HG03175 (cell line): Measurements from ENCODE around the gene ERI2.

Experiments
- ATAC-seq: cut with Tn5 transposase; IDR thresholded peaks from one replicate; pipeline ENCODE4 v1.9.1; 2021; ENCODE audit warnings: mild to moderate bottlenecking, moderate library complexity; ENCODE audit not compliant: unreplicated experiment

The ERI2 gene

GRCh38 chr16:20806168-20807050 is at the start of gene ERI2, which contains the start of gene REXO5:
Gene ERI2 (minus strand): TSS chr16:20806472. CDS start chr16:20806430, 42 bp downstream.
Gene REXO5 (plus strand): TSS chr16:20806527. CDS start chr16:20806954, 427 bp downstream.
- ATAC-seq: peak; percentile 83

DNA sequence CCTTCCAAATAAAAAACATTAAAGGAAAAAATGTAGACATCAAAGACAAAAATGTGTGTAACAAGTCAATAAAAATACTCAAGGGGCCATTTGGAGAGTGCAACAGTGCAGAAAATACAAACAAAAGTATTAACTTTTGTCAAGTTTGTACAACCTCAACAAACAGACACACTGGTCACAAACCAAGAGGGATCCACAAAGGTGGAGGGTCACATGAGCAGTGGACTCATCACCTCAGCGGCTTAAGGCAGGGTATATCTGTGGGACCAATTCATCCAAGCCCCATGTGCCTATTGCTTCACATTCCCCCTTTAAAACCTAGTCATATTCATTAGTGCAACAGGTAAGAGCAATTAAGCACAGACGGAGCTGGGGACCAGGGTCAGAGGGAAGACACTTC is 48.7 kb upstream of the ERI2 start:
- ATAC-seq: no peak

GRCh38 chr16:20853981-20854620 is 47.8 kb upstream of the ERI2 start:
- ATAC-seq: no peak

DNA sequence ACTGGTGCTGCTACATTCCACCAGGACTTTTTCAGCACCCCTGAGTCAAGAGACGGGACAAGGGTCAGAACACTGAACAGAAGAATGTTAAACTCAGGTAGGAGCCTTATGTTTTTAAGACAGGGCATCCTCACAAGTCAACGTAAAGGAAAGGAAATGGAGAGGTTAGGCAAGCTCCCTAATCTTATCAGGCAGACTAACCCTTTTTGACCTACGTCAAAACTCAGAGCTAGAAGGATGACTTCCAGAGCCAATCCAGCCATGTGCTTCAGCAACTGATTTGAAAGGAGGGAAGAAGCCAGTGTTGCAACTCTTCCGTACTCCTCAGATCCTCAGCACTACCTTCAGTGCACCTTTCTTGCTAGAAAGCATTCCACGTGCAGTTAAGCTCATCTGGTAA is 46.9 kb upstream of the ERI2 start:
- ATAC-seq: no peak

DNA sequence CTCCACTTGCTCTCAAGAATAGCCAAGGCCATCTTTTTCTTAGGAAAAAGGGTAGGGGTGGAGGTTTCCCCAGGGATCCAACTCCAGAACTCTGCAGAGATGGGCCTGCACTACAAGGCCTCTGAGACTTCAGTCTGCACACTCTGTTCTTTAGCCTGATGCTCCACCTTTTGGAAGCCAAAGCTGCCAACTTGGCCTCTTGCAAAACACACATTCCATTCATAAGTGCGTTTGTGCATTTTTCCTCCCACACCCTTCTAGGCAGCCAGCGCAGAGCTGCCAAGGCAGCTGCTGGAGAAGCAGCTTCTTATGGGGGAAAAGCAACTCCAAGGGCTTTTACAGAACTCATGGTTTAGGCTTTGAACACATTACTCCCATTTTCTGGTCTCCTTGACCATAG is 45.3 kb upstream of the ERI2 start:
- ATAC-seq: no peak

DNA sequence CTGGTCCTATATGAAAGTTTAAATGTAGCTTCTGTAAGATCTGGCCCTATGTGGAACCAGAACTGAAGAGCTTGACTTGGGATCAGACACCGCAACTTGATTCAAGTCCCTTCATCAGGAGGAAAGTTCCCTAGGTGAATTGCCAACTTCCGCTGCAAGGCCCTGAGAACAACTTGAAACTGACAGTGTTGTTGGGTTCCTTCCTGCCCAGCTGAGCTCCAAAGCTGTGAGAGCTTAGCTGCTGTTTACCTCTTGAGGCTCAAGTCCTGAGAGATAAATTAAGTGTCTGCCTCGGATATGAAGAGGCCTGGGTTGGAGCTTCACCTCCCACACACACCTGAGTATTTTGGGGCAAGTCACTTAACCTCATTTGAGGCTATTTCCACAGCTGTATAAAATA is 44.7 kb upstream of the ERI2 start:
- ATAC-seq: no peak

DNA sequence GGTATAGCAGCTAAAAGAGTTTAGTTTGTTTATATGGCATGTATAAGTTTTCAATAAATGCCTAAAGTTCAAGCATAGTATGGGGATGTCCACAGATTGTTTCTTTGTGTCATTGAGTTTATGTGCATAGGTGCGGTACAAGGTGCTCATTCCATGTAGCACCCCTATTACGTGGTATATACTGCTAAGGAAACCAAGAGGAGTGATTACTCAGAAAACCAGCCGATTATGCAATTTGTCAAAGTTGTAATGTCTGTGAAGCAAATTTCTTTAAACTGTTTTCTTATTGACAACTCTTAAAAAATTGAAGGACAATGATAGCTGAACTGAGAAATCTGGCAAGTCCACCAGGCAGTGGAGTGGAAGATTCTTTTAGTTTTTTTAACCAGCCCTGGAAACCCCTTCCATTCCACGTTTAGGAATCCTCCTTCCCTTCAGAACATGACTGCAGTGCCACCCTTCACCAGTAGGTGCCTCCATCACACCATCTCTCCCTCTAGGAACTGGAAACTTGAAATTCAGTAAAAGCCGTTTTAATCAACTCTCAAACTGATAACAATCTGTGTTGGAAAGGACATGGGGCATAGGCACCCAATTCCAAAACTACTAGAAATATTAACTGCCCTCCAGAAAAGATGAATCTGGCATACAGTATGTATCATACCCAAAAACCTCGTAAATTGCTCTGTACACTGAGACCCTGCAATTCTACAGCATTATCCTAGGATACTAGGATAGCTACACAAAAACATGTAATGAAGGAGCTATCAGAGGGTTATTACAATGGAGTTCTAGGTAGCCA is 43.5 kb upstream of the ERI2 start:
- no peak for ATAC-seq

GRCh38 chr16:20847550-20847949 is 41.3 kb upstream of the ERI2 start:
- no peak for ATAC-seq

DNA sequence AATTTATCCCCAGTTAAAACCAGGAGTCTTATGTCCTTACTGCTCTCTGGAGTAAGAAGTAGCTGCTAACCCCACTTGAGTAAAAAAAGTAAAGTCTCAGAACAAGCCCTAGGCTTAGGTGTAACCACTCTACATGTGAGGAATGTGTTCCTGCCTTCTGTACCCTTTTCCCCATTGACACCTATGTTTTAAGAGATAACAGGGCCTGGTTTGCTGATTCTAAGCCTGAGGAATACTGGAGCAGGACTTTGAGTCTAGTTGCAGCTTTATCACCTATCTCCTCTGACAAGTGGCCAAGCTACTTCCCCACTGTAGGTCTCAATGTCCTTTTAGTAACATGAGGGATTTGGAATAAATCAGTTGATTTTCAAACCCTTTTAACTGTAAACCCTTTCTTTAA is 40.3 kb upstream of the ERI2 start:
- ATAC-seq: no peak

DNA sequence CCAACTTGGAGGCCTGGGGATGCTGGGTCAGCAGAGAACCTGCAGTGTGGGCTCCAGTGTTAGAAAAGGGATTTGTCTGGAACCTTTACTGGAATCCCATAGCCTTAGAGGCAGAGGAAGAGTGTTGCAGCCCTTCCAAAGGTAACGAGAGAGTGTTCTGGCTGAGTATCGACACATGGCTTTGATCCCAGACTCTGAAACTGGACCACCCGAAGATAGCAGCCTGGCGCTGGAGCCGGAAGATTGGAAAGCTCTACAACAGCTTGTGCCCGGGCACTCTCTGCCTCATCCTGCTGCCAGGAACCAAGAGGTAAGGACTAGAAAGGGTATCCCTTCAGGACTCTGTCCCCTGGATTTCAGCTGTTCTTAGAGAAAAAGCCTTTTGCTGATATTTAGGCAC is 39.8 kb upstream of the ERI2 start:
- ATAC-seq: no peak

GRCh38 chr16:20844588-20844987 is 38.3 kb upstream of the ERI2 start:
- ATAC-seq: no peak

DNA sequence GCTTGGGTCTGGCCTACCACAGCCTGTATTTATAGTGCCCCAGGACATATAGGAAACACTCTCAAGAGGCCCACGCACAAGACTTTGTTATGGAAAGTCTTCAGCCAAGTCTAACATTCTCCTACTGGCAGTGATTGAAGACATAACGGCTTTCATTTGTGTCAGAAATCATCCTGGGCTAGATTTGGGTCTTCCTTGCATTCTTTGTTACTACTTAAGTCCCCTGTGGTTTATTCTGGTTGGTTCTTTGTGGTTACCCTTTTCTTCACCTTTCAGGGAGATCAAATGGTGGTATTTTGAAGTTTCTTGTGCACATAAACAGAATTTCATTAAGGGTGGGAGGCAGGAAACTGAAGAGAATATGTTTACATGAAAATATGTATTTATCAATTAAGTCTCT is 37.8 kb upstream of the ERI2 start:
- no peak for ATAC-seq

GRCh38 chr16:20839504-20839903 is 33.2 kb upstream of the ERI2 start:
- no peak for ATAC-seq

DNA sequence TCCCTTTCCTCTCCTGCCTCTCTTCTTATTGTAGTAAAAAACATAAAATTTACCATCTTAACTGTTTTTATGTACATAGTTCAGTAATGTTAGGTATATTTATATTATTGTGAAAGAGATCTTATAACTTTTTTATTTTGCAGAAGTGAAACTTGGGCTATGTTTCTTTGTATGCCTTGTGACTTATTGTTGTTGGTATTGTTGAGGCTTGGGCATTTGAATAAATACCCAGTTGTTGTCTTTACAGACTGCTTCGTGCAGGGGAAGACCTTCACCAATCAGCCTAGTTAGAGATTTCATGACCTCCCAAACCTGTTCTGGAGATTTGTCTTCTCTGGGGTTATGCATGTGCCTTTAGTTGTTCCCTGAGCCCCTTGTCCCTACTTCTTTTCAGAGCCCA is 32.0 kb upstream of the ERI2 start:
- ATAC-seq: no peak

DNA sequence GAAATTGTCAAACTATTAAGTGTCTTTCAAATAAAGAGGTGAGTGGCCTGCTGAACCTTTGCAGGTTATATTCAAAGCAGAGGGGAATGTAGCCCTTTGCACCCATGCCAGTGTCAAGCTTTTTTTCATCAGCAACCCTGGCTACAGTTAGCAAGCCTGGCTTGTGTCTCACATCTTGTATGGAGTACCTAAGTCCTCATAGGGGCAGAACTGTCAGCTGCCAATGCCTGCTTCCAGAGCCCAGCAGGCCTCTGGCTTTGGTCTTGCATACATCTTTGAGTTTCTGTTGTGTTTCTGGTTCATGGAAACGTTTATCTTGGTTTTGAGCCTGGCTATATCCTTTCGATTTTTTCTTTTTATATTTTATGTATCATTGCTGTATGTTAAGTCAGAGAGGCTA is 26.8 kb upstream of the ERI2 start:
- ATAC-seq: no peak

DNA sequence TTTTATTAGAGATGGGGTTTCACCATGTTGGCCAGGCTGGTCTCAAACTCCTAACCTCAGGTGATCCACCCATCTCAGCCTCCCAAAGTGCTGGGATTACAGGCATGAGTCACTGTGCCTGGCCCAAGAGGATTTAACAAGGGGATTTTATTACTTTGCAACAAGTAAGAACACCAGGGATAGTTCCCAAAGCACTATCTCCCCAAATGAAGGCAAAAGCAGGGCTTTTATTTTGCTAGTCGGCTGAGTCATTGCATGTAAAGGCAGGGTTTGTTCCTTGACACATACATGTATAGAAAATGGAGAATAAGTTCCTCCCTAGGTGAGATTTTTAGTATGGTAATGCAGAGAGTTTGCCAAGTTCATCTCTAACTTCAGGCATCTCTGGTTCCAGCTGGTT is 24.1 kb upstream of the ERI2 start:
- ATAC-seq: no peak

DNA sequence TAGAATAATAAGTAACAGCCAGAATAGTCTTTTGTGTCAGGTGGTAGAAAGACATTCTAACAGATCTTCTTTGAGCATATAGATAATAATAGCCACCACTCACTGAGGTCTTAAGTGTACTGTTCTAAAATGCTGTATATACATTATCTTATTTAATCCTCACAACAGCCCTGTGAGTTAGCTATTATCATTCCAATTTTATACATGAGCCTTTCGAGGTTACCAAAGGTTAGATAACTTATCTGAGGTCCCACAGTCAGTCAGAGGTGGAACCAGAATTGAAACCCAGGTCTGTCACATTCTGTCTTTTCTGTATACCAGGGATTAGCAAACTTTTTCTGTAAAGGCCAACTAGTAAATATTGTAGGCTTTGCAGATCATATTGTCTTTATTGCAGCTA is 23.3 kb upstream of the ERI2 start:
- ATAC-seq: no peak

DNA sequence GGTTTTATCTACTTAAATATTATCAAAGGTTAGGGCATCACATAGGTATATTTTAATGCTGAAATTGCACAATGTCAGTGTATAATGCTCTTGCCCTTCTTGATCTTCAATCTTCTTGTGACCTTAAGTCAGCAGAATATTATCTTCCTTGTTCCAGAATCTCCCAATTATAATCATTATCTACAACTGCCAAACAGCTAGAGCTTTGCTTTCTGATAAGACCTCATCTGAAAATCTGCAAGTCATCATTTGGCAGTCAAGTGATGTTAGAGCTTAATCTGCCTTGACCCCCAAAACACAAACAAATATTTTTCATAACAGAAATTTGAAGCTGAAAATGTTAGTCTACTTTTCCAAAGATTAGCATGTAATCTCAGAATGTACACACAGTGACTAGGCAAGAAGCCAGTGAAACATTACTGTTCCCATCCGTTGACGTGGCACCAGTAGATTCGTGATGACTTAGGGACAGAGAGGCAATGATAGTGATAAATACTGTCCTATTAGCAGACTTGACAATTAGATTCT is 19.8 kb upstream of the ERI2 start:
- ATAC-seq: no peak

DNA sequence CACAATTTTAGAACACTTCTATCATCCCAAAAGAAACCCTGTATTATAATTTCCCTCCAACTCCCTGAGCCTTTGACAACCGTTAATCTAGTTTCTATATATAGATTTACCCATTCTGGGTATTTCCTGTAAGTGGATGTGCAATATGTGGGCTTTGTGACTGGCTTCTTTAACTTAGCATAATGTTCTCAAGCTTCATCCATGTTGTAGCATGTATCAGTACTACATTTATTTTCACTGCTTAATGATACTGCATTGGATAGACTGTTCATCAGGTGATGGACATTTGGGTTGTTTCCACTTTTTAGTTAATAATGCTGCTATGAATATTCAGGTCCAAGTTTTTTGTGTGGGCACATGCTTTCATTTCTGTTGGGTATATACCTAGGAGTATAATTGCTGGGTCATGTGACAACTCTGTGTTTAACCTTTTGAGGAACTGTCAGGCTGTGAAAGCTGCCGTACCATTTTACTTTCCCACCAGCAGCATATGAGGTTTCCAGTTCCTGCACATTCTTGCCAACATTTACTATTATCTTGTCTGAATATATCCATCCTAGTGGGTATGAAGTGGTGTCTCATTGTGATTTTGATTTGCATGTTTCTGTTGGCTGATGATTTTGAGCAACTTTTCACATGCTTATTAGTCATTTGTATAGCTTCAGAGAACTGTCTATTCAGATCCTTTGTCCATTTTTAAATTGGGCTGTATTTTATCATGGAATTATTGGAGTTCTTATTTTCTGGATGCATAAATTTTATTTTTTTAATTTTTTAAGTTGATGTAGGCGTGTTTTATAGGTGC is 16.5 kb upstream of the ERI2 start:
- ATAC-seq: no peak

DNA sequence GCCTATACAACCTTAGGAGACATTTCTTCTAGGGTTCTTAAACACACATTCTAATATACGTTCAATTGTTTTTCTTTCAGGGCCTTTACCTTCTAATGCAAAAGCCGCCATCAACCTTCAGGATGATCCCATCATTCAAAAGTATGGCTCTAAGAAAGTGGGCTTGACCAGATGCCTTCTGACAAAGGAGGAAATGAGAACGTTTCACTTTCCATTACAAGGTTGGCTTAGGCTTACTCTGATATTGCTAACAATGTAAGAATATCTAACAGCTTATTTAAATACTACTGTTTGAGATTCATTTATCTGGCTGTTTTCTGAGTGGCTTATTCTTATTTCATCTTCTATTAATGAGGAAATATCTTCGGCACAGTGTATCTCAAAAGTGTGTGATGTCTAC is 15.4 kb upstream of the ERI2 start:
- ATAC-seq: no peak
